Measurements from ENCODE around the gene NPR1. TPM values are rescaled to one million over a fixed set of nuclear protein-coding genes. Genes with fewer than 3 reads are reported as not detected.
"Not testable (repeated sequence)": the region's sequence is repeated elsewhere in the genome, so short reads cannot be mapped to it uniquely, and the experiment has no call there.

NPR1 gene
- total RNA-seq, 1 donor from 2014 or later: 34.1 TPM

- ATAC-seq (peak; percentile 27), DNase-seq (ENCODE audit: low spot score) (no peak)
- intact Hi-C loops (cut with DNase I): no loop called here
Observed at GRCh38 chr1:153698923-153699714, 20.6 kb downstream of the NPR1 start.

- intact Hi-C loops (cut with DNase I): no loop called here
Observed at GRCh38 chr1:153699768-153700167, 21.3 kb downstream of the NPR1 start.

GRCh38 chr1:153705484-153705883, 27.0 kb downstream of the NPR1 start:
- intact Hi-C loops (cut with DNase I): no loop called here
- ATAC-seq: no peak
- DNase-seq (ENCODE audit: low spot score): no peak

More at GRCh38 chr1:153699768-153700167, 21.3 kb downstream of the NPR1 start:
- DNase-seq (ENCODE audit: low spot score) (no peak), ATAC-seq (no peak)

- intact Hi-C loops (cut with DNase I): no loop called here
- DNase-seq (ENCODE audit: low spot score) (no peak), ATAC-seq (no peak)
Observed at GRCh38 chr1:153711026-153711425, 32.5 kb downstream of the NPR1 start.

- intact Hi-C loops (cut with DNase I): loop anchor here (5.0 kb wide), 1 partner anchor 489 kb away; no protein-coding TSS in a partner anchor
- not testable (repeated sequence) for DNase-seq (ENCODE audit: low spot score); ATAC-seq
Observed at GRCh38 chr1:153716211-153716610, 37.7 kb downstream of the NPR1 start.

- DNase-seq (ENCODE audit: low spot score) (no peak), ATAC-seq (no peak)
- intact Hi-C loops (cut with DNase I): loop anchor here (5.0 kb wide), 1 partner anchor 490 kb away; no protein-coding TSS in a partner anchor
Observed at GRCh38 chr1:153717330-153717729, 38.8 kb downstream of the NPR1 start.

GRCh38 chr1:153723687-153724086, 45.2 kb downstream of the NPR1 start:
- intact Hi-C loops (cut with DNase I): no loop called here
- DNase-seq (ENCODE audit: low spot score) (no peak), ATAC-seq (no peak)

GRCh38 chr1:153724634-153725033, 46.1 kb downstream of the NPR1 start:
- ATAC-seq; intact Hi-C loops (cut with DNase I); DNase-seq (ENCODE audit: low spot score): not testable (repeated sequence)

- intact Hi-C loops (cut with DNase I): no loop called here
- DNase-seq (ENCODE audit: low spot score): peak; percentile 99
Observed at GRCh38 chr1:153727463-153728304, 49.2 kb downstream of the NPR1 start, which contains the start of gene INTS3. Gene INTS3 (plus strand): TSS chr1:153728050. CDS start chr1:153728635, 585 bp downstream.

GRCh38 chr1:153728305-153729066, 50.0 kb downstream of the NPR1 start:
- ATAC-seq (peak; percentile 29), DNase-seq (ENCODE audit: low spot score) (peak; percentile 71)
- intact Hi-C loops (cut with DNase I): no loop called here

More at GRCh38 chr1:153727463-153728304, 49.2 kb downstream of the NPR1 start, which contains the start of gene INTS3:
- ATAC-seq: peak; percentile 100

- intact Hi-C loops (cut with DNase I): no loop called here
- ATAC-seq (no peak), DNase-seq (ENCODE audit: low spot score) (no peak)
Observed at GRCh38 chr1:153730468-153730988, 52.0 kb downstream of the NPR1 start.

GRCh38 chr1:153733970-153734369, 55.5 kb downstream of the NPR1 start:
- ATAC-seq: no peak
- DNase-seq (ENCODE audit: low spot score): no peak
- intact Hi-C loops (cut with DNase I): no loop called here

GRCh38 chr1:153734396-153735089, 56.1 kb downstream of the NPR1 start:
- no peak for DNase-seq (ENCODE audit: low spot score)
- ATAC-seq: no peak

GRCh38 chr1:153735090-153735420, 56.6 kb downstream of the NPR1 start:
- intact Hi-C loops (cut with DNase I): no loop called here
- ATAC-seq (no peak), DNase-seq (ENCODE audit: low spot score) (no peak)

More at GRCh38 chr1:153734396-153735089, 56.1 kb downstream of the NPR1 start:
- intact Hi-C loops (cut with DNase I): no loop called here

- DNase-seq (ENCODE audit: low spot score) (no peak), ATAC-seq (no peak)
- intact Hi-C loops (cut with DNase I): no loop called here
Observed at GRCh38 chr1:153741986-153742385, 63.5 kb downstream of the NPR1 start.

- intact Hi-C loops (cut with DNase I): no loop called here
- DNase-seq (ENCODE audit: low spot score) (no peak), ATAC-seq (peak; percentile 71)
Observed at GRCh38 chr1:153742411-153743142, 64.1 kb downstream of the NPR1 start.

Data from sciatic nerve (tissue), 2 donors.